Measurements from ENCODE around the gene UBAP1L. TPM values are rescaled to one million over a fixed set of nuclear protein-coding genes. Genes with fewer than 3 reads are reported as not detected.

The UBAP1L gene
- total RNA-seq, 2 donors from 2014 or later = 1.9 to 8.5 TPM

- Histone ChIP-seq H3K9me3 (no peaks in the 10 kb centered on the region), H3K27ac (no peak overlapping the region), H3K4me3 (no peak overlapping the region), H3K36me3 (no peaks in the 10 kb centered on the region), H3K4me1 (replicated peaks) (no peaks in the 10 kb centered on the region), H3K27me3 (replicated peaks; ENCODE audit: insufficient read depth) (no peaks in the 10 kb centered on the region)
- 17% methylated on average over 4 of the region's 4 CpGs for WGBS
- intact Hi-C loops (cut with DNase I) = no loop called here
- TF ChIP-seq POLR2A (IDR thresholded peaks at IDR 0.05) (no peak), POLR2AphosphoS5 (IDR thresholded peaks at IDR 0.05) (peak; percentile 18), CTCF (IDR thresholded peaks at IDR 0.05) (no peak)
- no peak for DNase-seq (ENCODE audit: low spot score)
These were observed 72.1 kb downstream of the UBAP1L start for GRCh38 chr15:65042776-65043327.

Small RNA genes within 50 kb of the gene (small RNA-seq; reads per million reads assigned to genes)
- 0 reads per million in 2 donors for gene AC013553.1

Other genes starting within 250 kb of the UBAP1L start
- gene ANKDD1A, start 203.3 kb downstream of the UBAP1L start, total RNA-seq = 10 to 100 TPM in 1 of 2 donors, 1 to 10 TPM in 1; 3.3 to 23.9 TPM
- gene SPG21, start 125.3 kb downstream of the UBAP1L start, total RNA-seq = 10 to 100 TPM; 95.8 to 98.8 TPM
- 10 to 100 TPM; 31.0 to 37.9 TPM for gene MTFMT, start 85.6 kb downstream of the UBAP1L start, total RNA-seq
- under 1 TPM in 1 of 2 donors, not detected in 1; 0.68 TPM for gene SLC51B, start 69.8 kb downstream of the UBAP1L start, total RNA-seq
- gene RASL12, start 47.2 kb downstream of the UBAP1L start, total RNA-seq = 100 to 1,000 TPM in 1 of 2 donors, 10 to 100 TPM in 1; 56.3 to 124 TPM
- under 1 TPM in 1 of 2 donors, not detected in 1; 0.57 TPM for gene KBTBD13, start 38.5 kb downstream of the UBAP1L start, total RNA-seq
- gene PDCD7, start 18.6 kb upstream of the UBAP1L start, total RNA-seq = 10 to 100 TPM; 30.8 to 43.6 TPM
- 10 to 100 TPM; 36.2 to 41.2 TPM for gene CLPX, start 70.1 kb upstream of the UBAP1L start, total RNA-seq
- 10 to 100 TPM in 1 of 2 donors, under 1 TPM in 1; 0.82 to 27.8 TPM for gene CILP, start 96.3 kb upstream of the UBAP1L start, total RNA-seq
- gene PARP16, start 171.7 kb upstream of the UBAP1L start, total RNA-seq = 10 to 100 TPM; 13.0 to 17.0 TPM
- not detected for gene RNU5A-1, start 180.9 kb upstream of the UBAP1L start, total RNA-seq
- not detected for gene RNU5B-1, start 189.5 kb upstream of the UBAP1L start, total RNA-seq

All from prostate gland (tissue), 2 donors.